ENCODE data around the gene ZNF302. TPM values are rescaled to one million over a fixed set of nuclear protein-coding genes. Genes with fewer than 3 reads are reported as not detected.

The ZNF302 gene
- polyA plus RNA-seq, 1 experiment, result 11.0 TPM

- H3K27me3 ChIP-seq (ENCODE audit: control insufficient read depth, insufficient read depth, low read length), result no peaks in the 10 kb centered on the region
- DNase-seq (ENCODE audit: low read depth), result no peak
- peaks cover 1% of the 10 kb centered on the region; the same call in 1 of the 2 replicates for H3K36me3 ChIP-seq (ENCODE audit: control insufficient read depth, insufficient read depth, low read length)
- no peak for TF ChIP-seq CTCF (IDR thresholded peaks at IDR 0.05; ENCODE audit: insufficient read depth, low read depth, low read length)
- POLR2A ChIA-PET, result no interaction called here
- H3K4me3 ChIP-seq (ENCODE audit: low read depth, low read length), result no peak overlapping the region
- CTCF ChIA-PET, result no interaction called here
Observed at GRCh38 chr19:34688592-34688991, 11.1 kb downstream of the ZNF302 start.

GRCh38 chr19:34690372-34690771, 12.9 kb downstream of the ZNF302 start:
- no peaks in the 10 kb centered on the region for H3K27me3 ChIP-seq (ENCODE audit: control insufficient read depth, insufficient read depth, low read length)
- TF ChIP-seq CTCF (IDR thresholded peaks at IDR 0.05; ENCODE audit: insufficient read depth, low read depth, low read length), result no peak
- H3K36me3 ChIP-seq (ENCODE audit: control insufficient read depth, insufficient read depth, low read length), result no peaks in the 10 kb centered on the region
- no peak overlapping the region for H3K4me3 ChIP-seq (ENCODE audit: low read depth, low read length)
- ChIA-PET CTCF (no interaction called here), POLR2A (no interaction called here)
- no peak for DNase-seq (ENCODE audit: low read depth)

GRCh38 chr19:34692549-34692948, 15.1 kb downstream of the ZNF302 start:
- no peaks in the 10 kb centered on the region for H3K36me3 ChIP-seq (ENCODE audit: control insufficient read depth, insufficient read depth, low read length)
- ChIA-PET POLR2A (no interaction called here), CTCF (no interaction called here)
- H3K4me3 ChIP-seq (ENCODE audit: low read depth, low read length), result no peak overlapping the region
- DNase-seq (ENCODE audit: low read depth), result no peak
- no peak for TF ChIP-seq CTCF (IDR thresholded peaks at IDR 0.05; ENCODE audit: insufficient read depth, low read depth, low read length)
- no peaks in the 10 kb centered on the region for H3K27me3 ChIP-seq (ENCODE audit: control insufficient read depth, insufficient read depth, low read length)

GRCh38 chr19:34707661-34708060, 30.2 kb downstream of the ZNF302 start:
- DNase-seq (ENCODE audit: low read depth), result no peak
- Histone ChIP-seq H3K27me3 (ENCODE audit: control insufficient read depth, insufficient read depth, low read length) (no peaks in the 10 kb centered on the region), H3K4me3 (ENCODE audit: low read depth, low read length) (no peak overlapping the region), H3K36me3 (ENCODE audit: control insufficient read depth, insufficient read depth, low read length) (no peaks in the 10 kb centered on the region)
- TF ChIP-seq CTCF (IDR thresholded peaks at IDR 0.05; ENCODE audit: insufficient read depth, low read depth, low read length), result no peak
- POLR2A ChIA-PET, result no interaction called here
- CTCF ChIA-PET, result interaction anchor here (1.1 kb wide), 1 partner anchor 68 kb away, joined by 3 read pairs; no protein-coding TSS in a partner anchor

- no peak for DNase-seq (ENCODE audit: low read depth)
- no peaks in the 10 kb centered on the region for H3K27me3 ChIP-seq (ENCODE audit: control insufficient read depth, insufficient read depth, low read length)
- ChIA-PET POLR2A (no interaction called here), CTCF (interaction anchor here (0.6 to 5.8 kb wide), 8 partner anchors 15 to 91 kb away, joined by 3 to 69 read pairs (median 4); no protein-coding TSS in a partner anchor)
- no peaks in the 10 kb centered on the region for H3K36me3 ChIP-seq (ENCODE audit: control insufficient read depth, insufficient read depth, low read length)
- H3K4me3 ChIP-seq (ENCODE audit: low read depth, low read length), result no peak overlapping the region
- no peak for TF ChIP-seq CTCF (IDR thresholded peaks at IDR 0.05; ENCODE audit: insufficient read depth, low read depth, low read length)
Observed at GRCh38 chr19:34711890-34712289, 34.4 kb downstream of the ZNF302 start.
